Hair follicle dermal papilla cell (primary cell): ENCODE data around the gene USP17L17. TPM values are rescaled to one million over a fixed set of nuclear protein-coding genes. Genes with fewer than 3 reads are reported as not detected.

Experiments used
- total RNA-seq: library from RNA; depleted of rRNA; stranded (reverse); fragments of >200 nt; gene quantifications from 2 replicates; pipeline ENCODE4 v1.2.3, GENCODE V29; 2012

Gene USP17L17, protein sequence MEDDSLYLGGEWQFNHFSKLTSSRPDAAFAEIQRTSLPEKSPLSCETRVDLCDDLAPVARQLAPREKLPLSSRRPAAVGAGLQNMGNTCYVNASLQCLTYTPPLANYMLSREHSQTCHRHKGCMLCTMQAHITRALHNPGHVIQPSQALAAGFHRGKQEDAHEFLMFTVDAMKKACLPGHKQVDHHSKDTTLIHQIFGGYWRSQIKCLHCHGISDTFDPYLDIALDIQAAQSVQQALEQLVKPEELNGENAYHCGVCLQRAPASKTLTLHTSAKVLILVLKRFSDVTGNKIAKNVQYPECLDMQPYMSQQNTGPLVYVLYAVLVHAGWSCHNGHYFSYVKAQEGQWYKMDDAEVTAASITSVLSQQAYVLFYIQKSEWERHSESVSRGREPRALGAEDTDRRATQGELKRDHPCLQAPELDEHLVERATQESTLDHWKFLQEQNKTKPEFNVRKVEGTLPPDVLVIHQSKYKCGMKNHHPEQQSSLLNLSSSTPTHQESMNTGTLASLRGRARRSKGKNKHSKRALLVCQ
- total RNA-seq: not detected in 2 replicates

DNA sequence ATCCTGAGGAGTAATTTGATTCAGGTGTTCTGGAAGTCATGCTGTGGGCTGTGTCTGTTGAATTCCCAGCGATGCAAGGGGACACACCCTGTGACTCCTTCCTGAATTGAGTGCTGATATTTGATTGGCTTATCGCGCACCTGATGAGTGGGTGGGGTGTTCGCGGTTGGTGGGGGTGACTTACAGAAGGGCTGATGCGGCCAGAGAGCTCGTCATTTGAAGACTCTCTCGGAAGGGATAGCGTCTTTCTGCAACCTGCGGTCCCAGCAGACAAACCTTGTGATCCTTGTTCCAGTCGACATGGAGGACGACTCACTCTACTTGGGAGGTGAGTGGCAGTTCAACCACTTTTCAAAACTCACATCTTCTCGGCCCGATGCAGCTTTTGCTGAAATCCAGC is at the start of gene USP17L17:
TSS of gene USP17L17 (plus strand) at position 301 of the 400 bp plus-strand sequence. CDS start at position 301, 0 bp downstream.

DNA sequence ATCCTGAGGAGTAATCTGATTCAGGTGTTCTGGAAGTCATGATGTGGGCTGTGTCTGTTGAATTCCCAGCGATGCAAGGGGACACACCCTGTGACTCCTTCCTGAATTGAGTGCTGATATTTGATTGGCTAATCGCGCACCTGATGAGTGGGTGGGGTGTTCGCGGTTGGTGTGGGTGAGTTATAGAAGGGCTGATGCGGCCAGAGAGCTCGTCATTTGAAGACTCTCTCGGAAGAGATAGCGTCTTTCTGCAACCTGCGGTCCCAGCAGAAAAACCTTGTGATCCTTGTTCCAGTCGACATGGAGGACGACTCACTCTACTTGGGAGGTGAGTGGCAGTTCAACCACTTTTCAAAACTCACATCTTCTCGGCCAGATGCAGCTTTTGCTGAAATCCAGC is 33.3 kb upstream of the USP17L17 start, which contains the start of gene USP17L10:
TSS of gene USP17L10 (plus strand) at position 301 of the 400 bp plus-strand sequence. CDS start at position 301, 0 bp downstream.

DNA sequence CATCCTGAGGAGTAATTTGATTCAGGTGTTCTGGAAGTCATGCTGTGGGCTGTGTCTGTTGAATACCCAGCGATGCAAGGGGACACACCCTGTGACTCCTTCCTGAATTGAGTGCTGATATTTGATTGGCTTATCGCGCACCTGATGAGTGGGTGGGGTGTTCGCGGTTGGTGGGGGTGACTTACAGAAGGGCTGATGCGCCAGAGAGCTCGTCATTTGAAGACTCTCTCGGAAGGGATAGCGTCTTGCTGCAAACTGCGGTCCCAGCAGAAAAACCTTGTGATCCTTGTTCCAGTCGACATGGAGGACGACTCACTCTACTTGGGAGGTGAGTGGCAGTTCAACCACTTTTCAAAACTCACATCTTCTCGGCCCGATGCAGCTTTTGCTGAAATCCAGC is 28.6 kb upstream of the USP17L17 start, which contains the start of gene USP17L11:
TSS of gene USP17L11 (plus strand) at position 301 of the 400 bp plus-strand sequence. CDS start at position 301, 0 bp downstream.

DNA sequence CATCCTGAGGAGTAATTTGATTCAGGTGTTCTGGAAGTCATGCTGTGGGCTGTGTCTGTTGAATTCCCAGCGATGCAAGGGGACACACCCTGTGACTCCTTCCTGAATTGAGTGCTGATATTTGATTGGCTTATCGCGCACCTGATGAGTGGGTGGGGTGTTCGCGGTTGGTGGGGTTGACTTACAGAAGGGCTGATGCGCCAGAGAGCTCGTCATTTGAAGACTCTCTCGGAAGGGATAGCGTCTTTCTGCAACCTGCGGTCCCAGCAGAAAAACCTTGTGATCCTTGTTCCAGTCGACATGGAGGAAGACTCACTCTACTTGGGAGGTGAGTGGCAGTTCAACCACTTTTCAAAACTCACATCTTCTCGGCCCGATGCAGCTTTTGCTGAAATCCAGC is 23.8 kb upstream of the USP17L17 start, which contains the start of gene USP17L12:
TSS of gene USP17L12 (plus strand) at position 301 of the 400 bp plus-strand sequence. CDS start at position 301, 0 bp downstream.

DNA sequence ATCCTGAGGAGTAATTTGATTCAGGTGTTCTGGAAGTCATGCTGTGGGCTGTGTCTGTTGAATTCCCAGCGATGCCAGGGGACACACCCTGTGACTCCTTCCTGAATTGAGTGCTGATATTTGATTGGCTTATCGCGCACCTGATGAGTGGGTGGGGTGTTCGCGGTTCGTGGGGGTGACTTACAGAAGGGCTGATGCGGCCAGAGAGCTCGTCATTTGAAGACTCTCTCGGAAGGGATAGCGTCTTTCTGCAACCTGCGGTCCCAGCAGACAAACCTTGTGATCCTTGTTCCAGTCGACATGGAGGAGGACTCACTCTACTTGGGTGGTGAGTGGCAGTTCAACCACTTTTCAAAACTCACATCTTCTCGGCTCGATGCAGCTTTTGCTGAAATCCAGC is 19.1 kb upstream of the USP17L17 start, which contains the start of gene USP17L13:
TSS of gene USP17L13 (plus strand) at position 301 of the 400 bp plus-strand sequence. CDS start at position 301, 0 bp downstream.

DNA sequence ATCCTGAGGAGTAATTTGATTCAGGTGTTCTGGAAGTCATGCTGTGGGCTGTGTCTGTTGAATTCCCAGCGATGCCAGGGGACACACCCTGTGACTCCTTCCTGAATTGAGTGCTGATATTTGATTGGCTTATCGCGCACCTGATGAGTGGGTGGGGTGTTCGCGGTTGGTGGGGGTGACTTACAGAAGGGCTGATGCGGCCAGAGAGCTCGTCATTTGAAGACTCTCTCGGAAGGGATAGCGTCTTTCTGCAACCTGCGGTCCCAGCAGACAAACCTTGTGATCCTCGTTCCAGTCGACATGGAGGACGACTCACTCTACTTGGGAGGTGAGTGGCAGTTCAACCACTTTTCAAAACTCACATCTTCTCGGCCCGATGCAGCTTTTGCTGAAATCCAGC is 9.6 kb upstream of the USP17L17 start, which contains the start of gene USP17L15:
TSS of gene USP17L15 (plus strand) at position 301 of the 400 bp plus-strand sequence. CDS start at position 301, 0 bp downstream.

DNA sequence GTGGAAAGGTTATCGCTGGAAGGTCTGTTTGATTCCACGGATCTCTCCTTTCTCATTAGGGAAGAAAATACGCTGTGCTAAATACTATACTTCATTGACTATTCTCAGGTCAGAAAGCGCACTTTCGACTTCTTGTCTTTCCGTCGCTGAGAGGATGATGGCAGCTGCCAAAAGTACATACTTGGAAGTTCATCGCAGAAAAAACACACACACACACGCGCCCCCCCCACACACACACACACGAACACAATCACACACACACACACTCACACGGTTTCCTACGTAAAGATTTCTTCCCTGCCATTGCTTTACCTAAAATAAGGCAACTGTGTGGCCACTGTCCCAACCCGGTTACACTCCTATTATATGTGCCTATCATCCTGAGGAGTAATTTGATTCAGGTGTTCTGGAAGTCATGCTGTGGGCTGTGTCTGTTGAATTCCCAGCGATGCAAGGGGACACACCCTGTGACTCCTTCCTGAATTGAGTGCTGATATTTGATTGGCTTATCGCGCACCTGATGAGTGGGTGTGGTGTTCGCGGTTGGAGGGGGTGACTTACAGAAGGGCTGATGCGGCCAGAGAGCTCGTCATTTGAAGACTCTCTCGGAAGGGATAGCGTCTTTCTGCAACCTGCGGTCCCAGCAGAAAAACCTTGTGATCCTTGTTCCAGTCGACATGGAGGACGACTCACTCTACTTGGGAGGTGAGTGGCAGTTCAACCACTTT is 4.4 kb downstream of the USP17L17 start, which contains the start of gene USP17L18:
TSS of gene USP17L18 (plus strand) at position 678 of the 728 bp plus-strand sequence. CDS start at position 678, 0 bp downstream.

DNA sequence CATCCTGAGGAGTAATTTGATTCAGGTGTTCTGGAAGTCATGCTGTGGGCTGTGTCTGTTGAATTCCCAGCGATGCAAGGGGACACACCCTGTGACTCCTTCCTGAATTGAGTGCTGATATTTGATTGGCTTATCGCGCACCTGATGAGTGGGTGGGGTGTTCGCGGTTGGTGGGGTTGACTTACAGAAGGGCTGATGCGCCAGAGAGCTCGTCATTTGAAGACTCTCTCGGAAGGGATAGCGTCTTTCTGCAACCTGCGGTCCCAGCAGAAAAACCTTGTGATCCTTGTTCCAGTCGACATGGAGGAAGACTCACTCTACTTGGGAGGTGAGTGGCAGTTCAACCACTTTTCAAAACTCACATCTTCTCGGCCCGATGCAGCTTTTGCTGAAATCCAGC is 9.4 kb downstream of the USP17L17 start, which contains the start of gene USP17L19:
TSS of gene USP17L19 (plus strand) at position 301 of the 400 bp plus-strand sequence. CDS start at position 301, 0 bp downstream.

DNA sequence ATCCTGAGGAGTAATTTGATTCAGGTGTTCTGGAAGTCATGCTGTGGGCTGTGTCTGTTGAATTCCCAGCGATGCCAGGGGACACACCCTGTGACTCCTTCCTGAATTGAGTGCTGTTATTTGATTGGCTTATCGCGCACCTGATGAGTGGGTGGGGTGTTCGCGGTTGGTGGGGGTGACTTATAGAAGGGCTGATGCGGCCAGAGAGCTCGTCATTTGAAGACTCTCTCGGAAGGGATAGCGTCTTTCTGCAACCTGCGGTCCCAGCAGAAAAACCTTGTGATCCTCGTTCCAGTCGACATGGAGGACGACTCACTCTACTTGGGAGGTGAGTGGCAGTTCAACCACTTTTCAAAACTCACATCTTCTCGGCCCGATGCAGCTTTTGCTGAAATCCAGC is 14.1 kb downstream of the USP17L17 start, which contains the start of gene USP17L20:
TSS of gene USP17L20 (plus strand) at position 301 of the 400 bp plus-strand sequence. CDS start at position 301, 0 bp downstream.

DNA sequence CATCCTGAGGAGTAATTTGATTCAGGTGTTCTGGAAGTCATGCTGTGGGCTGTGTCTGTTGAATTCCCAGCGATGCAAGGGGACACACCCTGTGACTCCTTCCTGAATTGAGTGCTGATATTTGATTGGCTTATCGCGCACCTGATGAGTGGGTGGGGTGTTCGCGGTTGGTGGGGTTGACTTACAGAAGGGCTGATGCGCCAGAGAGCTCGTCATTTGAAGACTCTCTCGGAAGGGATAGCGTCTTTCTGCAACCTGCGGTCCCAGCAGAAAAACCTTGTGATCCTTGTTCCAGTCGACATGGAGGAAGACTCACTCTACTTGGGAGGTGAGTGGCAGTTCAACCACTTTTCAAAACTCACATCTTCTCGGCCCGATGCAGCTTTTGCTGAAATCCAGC is 18.9 kb downstream of the USP17L17 start, which contains the start of gene USP17L21:
TSS of gene USP17L21 (plus strand) at position 301 of the 400 bp plus-strand sequence. CDS start at position 301, 0 bp downstream.

DNA sequence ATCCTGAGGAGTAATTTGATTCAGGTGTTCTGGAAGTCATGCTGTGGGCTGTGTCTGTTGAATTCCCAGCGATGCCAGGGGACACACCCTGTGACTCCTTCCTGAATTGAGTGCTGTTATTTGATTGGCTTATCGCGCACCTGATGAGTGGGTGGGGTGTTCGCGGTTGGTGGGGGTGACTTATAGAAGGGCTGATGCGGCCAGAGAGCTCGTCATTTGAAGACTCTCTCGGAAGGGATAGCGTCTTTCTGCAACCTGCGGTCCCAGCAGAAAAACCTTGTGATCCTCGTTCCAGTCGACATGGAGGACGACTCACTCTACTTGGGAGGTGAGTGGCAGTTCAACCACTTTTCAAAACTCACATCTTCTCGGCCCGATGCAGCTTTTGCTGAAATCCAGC is 23.6 kb downstream of the USP17L17 start, which contains the start of gene USP17L22:
TSS of gene USP17L22 (plus strand) at position 301 of the 400 bp plus-strand sequence. CDS start at position 301, 0 bp downstream.

Other genes with a start within 250 kb of the USP17L17 start
- not detected in 2 replicates for gene FAM90A26, start 73.5 kb upstream of the USP17L17 start, total RNA-seq
- not detected in 2 replicates for gene USP17L10, start 33.2 kb upstream of the USP17L17 start, total RNA-seq
- not detected in 2 replicates for gene USP17L11, start 28.5 kb upstream of the USP17L17 start, total RNA-seq
- not detected in 2 replicates for gene USP17L12, start 23.7 kb upstream of the USP17L17 start, total RNA-seq
- gene USP17L13, start 19.0 kb upstream of the USP17L17 start, total RNA-seq: not detected in 2 replicates
- gene USP17L15, start 9.5 kb upstream of the USP17L17 start, total RNA-seq: not detected in 2 replicates
- gene USP17L18, start 4.8 kb downstream of the USP17L17 start, total RNA-seq: not detected in 2 replicates
- gene USP17L19, start 9.5 kb downstream of the USP17L17 start, total RNA-seq: not detected in 2 replicates
- not detected in 2 replicates for gene USP17L20, start 14.2 kb downstream of the USP17L17 start, total RNA-seq
- gene USP17L21, start 19.0 kb downstream of the USP17L17 start, total RNA-seq: not detected in 2 replicates
- gene USP17L22, start 23.7 kb downstream of the USP17L17 start, total RNA-seq: not detected in 2 replicates
- not detected in 2 replicates for gene USP17L24, start 81.3 kb downstream of the USP17L17 start, total RNA-seq
- gene USP17L25, start 86.0 kb downstream of the USP17L17 start, total RNA-seq: not detected in 2 replicates
- not detected in 2 replicates for gene USP17L26, start 90.8 kb downstream of the USP17L17 start, total RNA-seq
- not detected in 2 replicates for gene USP17L5, start 95.5 kb downstream of the USP17L17 start, total RNA-seq
- not detected in 2 replicates for gene USP17L27, start 100.3 kb downstream of the USP17L17 start, total RNA-seq
- gene USP17L28, start 105.0 kb downstream of the USP17L17 start, total RNA-seq: not detected in 2 replicates
- gene USP17L29, start 109.8 kb downstream of the USP17L17 start, total RNA-seq: not detected in 2 replicates
- not detected in 2 replicates for gene USP17L30, start 119.2 kb downstream of the USP17L17 start, total RNA-seq
- gene DEFB131A, start 200.5 kb downstream of the USP17L17 start, total RNA-seq: not detected in 2 replicates